Ascending aorta (tissue), 2 donors: ENCODE results near the gene TMEM134. TPM values are rescaled to one million over a fixed set of nuclear protein-coding genes. Genes with fewer than 3 reads are reported as not detected.
A peak's percentile ranks its signal among the peaks of the same experiment; 100 is the strongest.

Source experiments
- DNase-seq, 2 donors: peaks; one replicate each; pipeline ENCODE4 v3.0.0-alpha.2; 2019; ENCODE audit warnings: low spot score in 2 of 2
- H3K27ac ChIP-seq, 2 donors: fragments of 200-600 bp; sonication (generic); one replicate each; pipeline ENCODE4 v1.5.1; 2016 to 2017; ENCODE audit warnings: mild to moderate bottlenecking in 1 of 2
- H3K27me3 ChIP-seq: fragments of 200-600 bp; sonication (generic); one replicate; pipeline ENCODE4 v1.5.1; 2017
- H3K36me3 ChIP-seq, 2 donors: fragments of 200-600 bp; sonication (generic); one replicate each; pipeline ENCODE4 v1.5.1; 2016
- H3K4me1 ChIP-seq, 2 donors: fragments of 200-600 bp; sonication (generic); one replicate each; pipeline ENCODE4 v1.5.1; 2016 to 2017; ENCODE audit warnings: mild to moderate bottlenecking in 1 of 2
- H3K4me3 ChIP-seq, 2 donors: fragments of 200-600 bp; sonication (generic); one replicate each; pipeline ENCODE4 v1.5.1; 2016 to 2017; ENCODE audit warnings: mild to moderate bottlenecking in 1 of 2
- H3K9me3 ChIP-seq, 2 donors: fragments of 200-600 bp; sonication (generic); one replicate each; pipeline ENCODE4 v1.5.1; 2016
- CTCF ChIP-seq, 3 experiments: fragments of 200-600 bp in 2 of 3; fragments of 450-650 bp in 1 of 3; sonication (generic) in 2 of 3; IDR thresholded peaks; one replicate each; pipeline ENCODE4 v1.5.1; 2016 to 2019; ENCODE audit warnings: antibody characterized with exemption in 3 of 3, mild to moderate bottlenecking in 1 of 3, moderate library complexity in 1 of 3
- intact Hi-C: fragments of 100-400 bp; cut with DNase I; formaldehyde crosslinking; loops from one replicate; pipeline ENCODE4 v1.15.1; 2023
- total RNA-seq: library from RNA; depleted of rRNA; stranded (reverse); fragments of >200 nt; gene quantifications from one replicate; pipeline ENCODE4 v1.1.0, GENCODE V29; 2016

TMEM134 gene
- total RNA-seq, 1 donor from 2014 or later, result 189 TPM

- H3K27ac ChIP-seq, result no peak overlapping the region
- H3K9me3 ChIP-seq, result no peaks in the 10 kb centered on the region
- intact Hi-C loops, result no loop called here
- H3K27me3 ChIP-seq, result no peaks in the 10 kb centered on the region
- no peak overlapping the region for H3K4me3 ChIP-seq
- no peak for TF ChIP-seq CTCF (IDR thresholded peaks at IDR 0.05)
- H3K4me1 ChIP-seq, result peaks cover 0 to 5% of the 10 kb centered on the region in 2 donors
- H3K36me3 ChIP-seq, result no peaks in the 10 kb centered on the region
- no peak for DNase-seq
Measured at GRCh38 chr11:67472882-67473281, 3.8 kb upstream of the TMEM134 start.

GRCh38 chr11:67470337-67471002 lies 1.4 kb upstream of the TMEM134 start:
- H3K27me3 ChIP-seq, result no peaks in the 10 kb centered on the region

DNA sequence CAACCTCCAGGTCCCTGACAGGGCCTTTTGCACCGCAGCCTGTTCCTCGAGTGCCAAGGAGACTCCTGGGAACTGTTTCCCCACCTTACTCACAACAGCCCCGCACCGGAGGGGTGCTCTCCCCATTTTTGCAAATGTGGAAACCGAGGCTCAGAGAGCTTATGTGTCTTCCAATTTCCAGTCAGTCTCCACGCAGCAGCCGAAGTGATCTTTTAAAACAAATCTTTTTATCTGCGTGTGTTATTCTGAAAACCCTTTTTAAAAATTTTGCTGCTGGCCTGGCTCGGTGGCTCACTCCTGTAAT lies 409 bp upstream of the TMEM134 start:
- peaks cover 0 to 16% of the 10 kb centered on the region in 2 donors for H3K4me1 ChIP-seq
- peak overlapping the region; percentile 71 to 89 for H3K27ac ChIP-seq
- H3K36me3 ChIP-seq, result no peaks in the 10 kb centered on the region
- no peak for TF ChIP-seq CTCF (IDR thresholded peaks at IDR 0.05)
- no peaks in the 10 kb centered on the region for H3K9me3 ChIP-seq
- H3K27me3 ChIP-seq, result no peaks in the 10 kb centered on the region
- DNase-seq, result no peak
- intact Hi-C loops, result loop anchor here (1.0 kb wide), 5 partner anchors 13 to 68 kb away; partner anchors contain the start of genes CORO1B, PITPNM1, PPP1CA and RPS6KB2
- peak overlapping the region; percentile 61 to 69 for H3K4me3 ChIP-seq

More at GRCh38 chr11:67470337-67471002, 1.4 kb upstream of the TMEM134 start:
- Histone ChIP-seq H3K4me3 (no peak overlapping the region), H3K4me1 (peaks cover 0 to 13% of the 10 kb centered on the region in 2 donors), H3K36me3 (no peaks in the 10 kb centered on the region), H3K9me3 (no peaks in the 10 kb centered on the region), H3K27ac (no peak overlapping the region)
- intact Hi-C loops, result no loop called here
- DNase-seq, result no peak
- no peak for TF ChIP-seq CTCF (IDR thresholded peaks at IDR 0.05)

GRCh38 chr11:67468456-67468758 lies 644 bp downstream of the TMEM134 start:
- H3K4me1 ChIP-seq, result peaks cover 5 to 25% of the 10 kb centered on the region in 2 donors
- peak overlapping the region; percentile 61 to 69 for H3K4me3 ChIP-seq

DNA sequence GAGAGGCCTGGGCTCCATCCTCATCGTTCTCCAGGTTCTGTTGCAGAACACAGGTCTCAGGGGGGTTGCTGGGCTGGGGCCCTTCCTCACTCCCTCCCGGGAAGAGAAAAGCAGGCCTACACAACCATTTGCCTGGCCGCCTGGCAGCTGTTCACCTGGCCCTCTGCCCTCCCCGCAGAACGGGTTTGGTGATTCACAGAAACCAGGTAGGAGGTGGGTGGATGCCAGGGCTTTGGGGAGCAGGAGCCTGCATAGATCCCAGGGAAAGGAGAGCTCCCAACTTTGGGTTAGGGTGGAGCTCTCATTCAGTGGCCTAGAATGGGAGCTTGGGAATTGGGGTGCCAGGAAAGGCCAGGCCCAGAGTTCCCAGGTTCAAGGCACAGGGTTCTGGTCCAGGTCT lies 995 bp downstream of the TMEM134 start:
- no peaks in the 10 kb centered on the region for H3K27me3 ChIP-seq
- peaks cover 5 to 25% of the 10 kb centered on the region in 2 donors for H3K4me1 ChIP-seq
- TF ChIP-seq CTCF (IDR thresholded peaks at IDR 0.05), result no peak
- no peaks in the 10 kb centered on the region for H3K9me3 ChIP-seq
- no peaks in the 10 kb centered on the region for H3K36me3 ChIP-seq
- peak overlapping the region; percentile 61 to 69 for H3K4me3 ChIP-seq
- DNase-seq, result no peak
- intact Hi-C loops, result no loop called here
- peak overlapping the region; percentile 63 to 71 for H3K27ac ChIP-seq

More at GRCh38 chr11:67468456-67468758, 644 bp downstream of the TMEM134 start:
- no peak for DNase-seq
- Histone ChIP-seq H3K27ac (peak overlapping the region; percentile 63 to 71), H3K36me3 (no peaks in the 10 kb centered on the region), H3K9me3 (no peaks in the 10 kb centered on the region), H3K27me3 (no peaks in the 10 kb centered on the region)
- intact Hi-C loops, result no loop called here
- no peak for TF ChIP-seq CTCF (IDR thresholded peaks at IDR 0.05)
